GM23338 (cell line): Measurements from ENCODE around the gene TMEM245. TPM values are rescaled to one million over a fixed set of nuclear protein-coding genes. Genes with fewer than 3 reads are reported as not detected.

Experiments used
- ATAC-seq: fragments of 200-7000 bp; cut with Tn5 transposase; 3 replicates; pipeline ENCODE4 v1.9.1; 2020
- DNase-seq: peaks from one replicate; pipeline ENCODE4 v3.0.0-alpha.2; 2015; ENCODE audit warnings: low spot score
- H2AFZ ChIP-seq: fragments of 200-600 bp; sonication (generic); 2 replicates; pipeline ENCODE4 v1.8.0; 2016; ENCODE audit warnings: antibody characterized with exemption, mild to moderate bottlenecking, moderate library complexity
- H3F3A ChIP-seq: fragments of 200-600 bp; sonication (generic); replicated peaks from 2 replicates; pipeline ENCODE4 v1.8.0; 2017; ENCODE audit warnings: antibody characterized with exemption, mixed run types, low read depth
- H3K27ac ChIP-seq: fragments of 200-600 bp; sonication (generic); 2 replicates; pipeline ENCODE4 v1.6.1; 2016; ENCODE audit warnings: low read depth
- H3K27me3 ChIP-seq: fragments of 200-600 bp; sonication (generic); 2 replicates; pipeline ENCODE4 v1.8.0; 2016; ENCODE audit warnings: mild to moderate bottlenecking, mixed run types, moderate library complexity; ENCODE audit not compliant: insufficient read depth
- H3K36me3 ChIP-seq: fragments of 200-600 bp; sonication (generic); 2 replicates; pipeline ENCODE4 v1.8.0; 2016; ENCODE audit warnings: mild to moderate bottlenecking; ENCODE audit not compliant: insufficient read depth
- H3K4me1 ChIP-seq: fragments of 200-600 bp; sonication (generic); 2 replicates; pipeline ENCODE4 v1.8.0; 2016; ENCODE audit warnings: mild to moderate bottlenecking, moderate library complexity; ENCODE audit not compliant: insufficient read depth
- H3K4me2 ChIP-seq: fragments of 200-600 bp; sonication (generic); 2 replicates; pipeline ENCODE4 v1.7.1; 2017; ENCODE audit warnings: mixed run types
- H3K4me3 ChIP-seq: fragments of 200-600 bp; sonication (generic); 2 replicates; pipeline ENCODE4 v1.6.1; 2016; ENCODE audit warnings: mixed run types
- H3K79me2 ChIP-seq: fragments of 200-600 bp; sonication (generic); replicated peaks from 2 replicates; pipeline ENCODE4 v1.8.0; 2017; ENCODE audit warnings: mild to moderate bottlenecking; ENCODE audit not compliant: insufficient read depth
- H3K9me2 ChIP-seq: fragments of 200-600 bp; sonication (generic); 2 replicates; pipeline ENCODE4 v1.8.0; 2017; ENCODE audit not compliant: insufficient read depth
- H4K20me1 ChIP-seq: fragments of 200-600 bp; sonication (generic); replicated peaks from 2 replicates; pipeline ENCODE4 v1.8.0; 2017; ENCODE audit warnings: mild to moderate bottlenecking; ENCODE audit not compliant: insufficient read depth
- H3K27ac Mint-ChIP-seq: 2 replicates; pipeline ENCODE4 v1.8.0; 2020; ENCODE audit warnings: inconsistent platforms, mild to moderate bottlenecking, moderate library complexity, mixed read lengths
- H3K27me3 Mint-ChIP-seq: 3 replicates; pipeline ENCODE4 v1.8.0; 2022; ENCODE audit warnings: low read depth, mild to moderate bottlenecking, moderate library complexity, mixed read lengths, inconsistent platforms; ENCODE audit not compliant: insufficient read depth, poor library complexity
- H3K36me3 Mint-ChIP-seq: 3 replicates; pipeline ENCODE4 v1.8.0; 2021; ENCODE audit warnings: low read depth, mild to moderate bottlenecking, inconsistent platforms, moderate library complexity, mixed read lengths
- H3K4me1 Mint-ChIP-seq: 3 replicates; pipeline ENCODE4 v1.8.0; 2020; ENCODE audit warnings: mild to moderate bottlenecking, inconsistent platforms, mixed read lengths
- H3K4me3 Mint-ChIP-seq: 3 replicates; pipeline ENCODE4 v1.8.0; 2021; ENCODE audit warnings: moderate library complexity, mild to moderate bottlenecking, inconsistent platforms, mixed read lengths
- H3K9me3 Mint-ChIP-seq: 3 replicates; pipeline ENCODE4 v1.8.0; 2020; ENCODE audit warnings: moderate library complexity, mild to moderate bottlenecking, inconsistent platforms, mixed read lengths
- CREB1 ChIP-seq: fragments of 250-450 bp; sonication (Bioruptor Pico); IDR thresholded peaks from 2 replicates; pipeline ENCODE4 v1.5.0; 2020; ENCODE audit warnings: low read depth, mild to moderate bottlenecking, moderate library complexity
- EZH2 ChIP-seq: fragments of 200-600 bp; sonication (generic); IDR thresholded peaks from one replicate; pipeline ENCODE4 v1.8.0; 2017; ENCODE audit warnings: antibody characterized with exemption, mild to moderate bottlenecking, low read depth; ENCODE audit not compliant: unreplicated experiment
- EZH2phosphoT487 ChIP-seq: fragments of 200-600 bp; sonication (generic); IDR thresholded peaks from one replicate; pipeline ENCODE4 v1.8.1; 2018; ENCODE audit warnings: antibody characterized with exemption; ENCODE audit not compliant: unreplicated experiment
- JUNB ChIP-seq: IDR thresholded peaks from one replicate; pipeline ENCODE4 v1.6.1; 2016; ENCODE audit warnings: antibody characterized with exemption; ENCODE audit not compliant: unreplicated experiment
- POLR2AphosphoS5 ChIP-seq: IDR thresholded peaks from 2 replicates; pipeline ENCODE4 v1.6.1; 2016; ENCODE audit warnings: antibody characterized with exemption, low read depth
- STAT1 ChIP-seq: IDR thresholded peaks from one replicate; pipeline ENCODE4 v1.6.1; 2016; ENCODE audit warnings: antibody characterized with exemption; ENCODE audit not compliant: unreplicated experiment
- ZNF114 ChIP-seq: fragments of 250-450 bp; sonication (Bioruptor Pico); IDR thresholded peaks from 2 replicates; pipeline ENCODE4 v1.5.0; 2020; ENCODE audit warnings: mild to moderate bottlenecking, moderate library complexity
- ZNF331 ChIP-seq: fragments of 250-450 bp; sonication (Bioruptor Pico); IDR thresholded peaks from 2 replicates; pipeline ENCODE4 v1.5.0; 2020; ENCODE audit warnings: low read depth, mild to moderate bottlenecking, moderate library complexity
- polyA plus RNA-seq: library from polyadenylated mRNA; unstranded; fragments of >200 nt; fragmentation: Nextera tagmentation; extraction: Ambion mirVana; gene quantifications from 2 replicates; pipeline ENCODE4 v1.2.1, GENCODE V29; 2016
- total RNA-seq: library from RNA; depleted of rRNA; stranded (reverse); fragments of >200 nt; shearing (Covaris generic); gene quantifications from 2 replicates; pipeline ENCODE4 v1.2.3, GENCODE V29; 2014
- TF ChIP-seq, protein P1 (sequence below): fragments of 250-450 bp; sonication (Bioruptor Pico); IDR thresholded peaks from 2 replicates; pipeline ENCODE4 v1.5.0; 2020; ENCODE audit warnings: mild to moderate bottlenecking, moderate library complexity
- TF ChIP-seq, protein P2 (sequence below): IDR thresholded peaks from one replicate; pipeline ENCODE4 v1.6.1; 2018; ENCODE audit warnings: antibody characterized with exemption; ENCODE audit not compliant: unreplicated experiment
- TF ChIP-seq, protein P3 (sequence below), 2 experiments: fragments of 200-600 bp in 1 of 2; sonication (generic) in 1 of 2; conservative IDR thresholded peaks; 2 replicates each; pipeline versions ENCODE4 v1.5.1 to v1.6.1; 2016 to 2017; ENCODE audit warnings: antibody characterized with exemption in 2 of 2, low read depth in 2 of 2, mild to moderate bottlenecking in 2 of 2, moderate library complexity in 1 of 2

Gene TMEM245
- total and polyA plus RNA-seq, 2 experiments from 2014 or later, result 17.3 to 64.1 TPM

DNA sequence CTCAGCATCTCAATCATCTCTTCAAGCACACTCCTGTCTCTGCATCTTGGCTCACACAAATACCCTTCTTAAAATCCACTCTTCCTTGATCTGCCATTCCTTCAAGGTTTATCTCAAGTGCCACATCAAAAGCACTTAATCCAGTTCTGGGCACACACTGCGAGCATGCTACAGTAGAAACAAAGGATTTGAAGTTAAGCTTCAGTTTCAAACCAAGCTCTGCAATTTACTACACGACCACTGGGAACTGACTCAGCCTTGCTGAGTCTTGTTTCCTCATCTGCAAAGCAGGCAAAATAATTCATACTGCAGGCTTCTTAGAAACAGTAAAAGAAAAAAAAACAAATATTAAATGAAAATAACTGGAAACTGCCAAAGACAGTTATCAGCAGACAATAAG, 56.0 kb downstream of the TMEM245 start:
- ATAC-seq (no peak), DNase-seq (no peak)
- Histone ChIP-seq H3K4me1 (no peaks in the 10 kb centered on the region), H4K20me1 (peaks cover 5% of the 10 kb centered on the region; the same call in 1 of the 2 replicates), H3K27ac (no peak overlapping the region), H3K4me2 (no peak overlapping the region), H3K36me3 (peaks cover 49% of the 10 kb centered on the region), H3K4me3 (no peak overlapping the region), H3K79me2 (no peaks in the 10 kb centered on the region), H2AFZ (no peak overlapping the region), H3K27me3 (no peaks in the 10 kb centered on the region), H3K9me2 (no peaks in the 10 kb centered on the region), H3F3A (no peaks in the 10 kb centered on the region)
- Mint-ChIP-seq H3K27ac (peak overlapping the region; percentile 36; the same call in 1 of the 2 replicates), H3K4me1 (no peaks in the 10 kb centered on the region), H3K4me3 (no peak overlapping the region), H3K27me3 (peaks cover 2% of the 10 kb centered on the region), H3K9me3 (no peaks in the 10 kb centered on the region), H3K36me3 (peaks cover 43% of the 10 kb centered on the region)
- TF ChIP-seq ZNF114 (no peak), JUNB (no peak)

DNA sequence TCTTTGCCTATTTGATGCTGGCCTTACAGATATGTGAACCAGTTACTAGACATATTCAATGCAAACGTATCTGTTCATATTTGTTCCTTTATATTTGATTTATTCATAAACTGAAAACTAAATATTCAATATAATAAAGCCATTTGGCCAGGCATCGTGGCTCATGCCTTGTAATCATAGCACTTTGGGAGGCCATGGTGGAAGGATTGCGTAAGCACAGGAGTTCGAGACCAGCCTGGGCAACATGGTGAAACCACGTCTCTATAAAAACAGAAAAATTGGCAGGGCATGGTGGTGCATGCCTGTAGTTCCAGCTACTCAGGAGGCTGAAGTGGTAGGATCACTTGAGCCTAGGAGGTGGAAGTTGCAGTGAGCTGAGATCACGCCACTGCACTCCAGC, 57.2 kb downstream of the TMEM245 start:
- no peak overlapping the region for H3K27ac Mint-ChIP-seq
- no peaks in the 10 kb centered on the region for H3K9me3 Mint-ChIP-seq
- H3K4me3 Mint-ChIP-seq, result no peak overlapping the region
- ATAC-seq (no peak), DNase-seq (no peak)
- peaks cover 49% of the 10 kb centered on the region for H3K36me3 Mint-ChIP-seq
- no peaks in the 10 kb centered on the region for H3K4me1 Mint-ChIP-seq
- H3K27me3 Mint-ChIP-seq, result peaks cover 3% of the 10 kb centered on the region
- peaks cover 5% of the 10 kb centered on the region; the same call in 1 of the 2 replicates for H4K20me1 ChIP-seq
- no peaks in the 10 kb centered on the region for H3K4me1 ChIP-seq
- peaks cover 49% of the 10 kb centered on the region for H3K36me3 ChIP-seq
- no peaks in the 10 kb centered on the region for H3K27me3 ChIP-seq
- no peak overlapping the region for H3K4me2 ChIP-seq
- H3K27ac ChIP-seq, result no peak overlapping the region
- no peaks in the 10 kb centered on the region for H3F3A ChIP-seq
- H3K79me2 ChIP-seq, result no peaks in the 10 kb centered on the region
- H3K9me2 ChIP-seq, result no peaks in the 10 kb centered on the region
- no peak overlapping the region for H2AFZ ChIP-seq
- H3K4me3 ChIP-seq, result no peak overlapping the region
- TF ChIP-seq, protein P1, sequence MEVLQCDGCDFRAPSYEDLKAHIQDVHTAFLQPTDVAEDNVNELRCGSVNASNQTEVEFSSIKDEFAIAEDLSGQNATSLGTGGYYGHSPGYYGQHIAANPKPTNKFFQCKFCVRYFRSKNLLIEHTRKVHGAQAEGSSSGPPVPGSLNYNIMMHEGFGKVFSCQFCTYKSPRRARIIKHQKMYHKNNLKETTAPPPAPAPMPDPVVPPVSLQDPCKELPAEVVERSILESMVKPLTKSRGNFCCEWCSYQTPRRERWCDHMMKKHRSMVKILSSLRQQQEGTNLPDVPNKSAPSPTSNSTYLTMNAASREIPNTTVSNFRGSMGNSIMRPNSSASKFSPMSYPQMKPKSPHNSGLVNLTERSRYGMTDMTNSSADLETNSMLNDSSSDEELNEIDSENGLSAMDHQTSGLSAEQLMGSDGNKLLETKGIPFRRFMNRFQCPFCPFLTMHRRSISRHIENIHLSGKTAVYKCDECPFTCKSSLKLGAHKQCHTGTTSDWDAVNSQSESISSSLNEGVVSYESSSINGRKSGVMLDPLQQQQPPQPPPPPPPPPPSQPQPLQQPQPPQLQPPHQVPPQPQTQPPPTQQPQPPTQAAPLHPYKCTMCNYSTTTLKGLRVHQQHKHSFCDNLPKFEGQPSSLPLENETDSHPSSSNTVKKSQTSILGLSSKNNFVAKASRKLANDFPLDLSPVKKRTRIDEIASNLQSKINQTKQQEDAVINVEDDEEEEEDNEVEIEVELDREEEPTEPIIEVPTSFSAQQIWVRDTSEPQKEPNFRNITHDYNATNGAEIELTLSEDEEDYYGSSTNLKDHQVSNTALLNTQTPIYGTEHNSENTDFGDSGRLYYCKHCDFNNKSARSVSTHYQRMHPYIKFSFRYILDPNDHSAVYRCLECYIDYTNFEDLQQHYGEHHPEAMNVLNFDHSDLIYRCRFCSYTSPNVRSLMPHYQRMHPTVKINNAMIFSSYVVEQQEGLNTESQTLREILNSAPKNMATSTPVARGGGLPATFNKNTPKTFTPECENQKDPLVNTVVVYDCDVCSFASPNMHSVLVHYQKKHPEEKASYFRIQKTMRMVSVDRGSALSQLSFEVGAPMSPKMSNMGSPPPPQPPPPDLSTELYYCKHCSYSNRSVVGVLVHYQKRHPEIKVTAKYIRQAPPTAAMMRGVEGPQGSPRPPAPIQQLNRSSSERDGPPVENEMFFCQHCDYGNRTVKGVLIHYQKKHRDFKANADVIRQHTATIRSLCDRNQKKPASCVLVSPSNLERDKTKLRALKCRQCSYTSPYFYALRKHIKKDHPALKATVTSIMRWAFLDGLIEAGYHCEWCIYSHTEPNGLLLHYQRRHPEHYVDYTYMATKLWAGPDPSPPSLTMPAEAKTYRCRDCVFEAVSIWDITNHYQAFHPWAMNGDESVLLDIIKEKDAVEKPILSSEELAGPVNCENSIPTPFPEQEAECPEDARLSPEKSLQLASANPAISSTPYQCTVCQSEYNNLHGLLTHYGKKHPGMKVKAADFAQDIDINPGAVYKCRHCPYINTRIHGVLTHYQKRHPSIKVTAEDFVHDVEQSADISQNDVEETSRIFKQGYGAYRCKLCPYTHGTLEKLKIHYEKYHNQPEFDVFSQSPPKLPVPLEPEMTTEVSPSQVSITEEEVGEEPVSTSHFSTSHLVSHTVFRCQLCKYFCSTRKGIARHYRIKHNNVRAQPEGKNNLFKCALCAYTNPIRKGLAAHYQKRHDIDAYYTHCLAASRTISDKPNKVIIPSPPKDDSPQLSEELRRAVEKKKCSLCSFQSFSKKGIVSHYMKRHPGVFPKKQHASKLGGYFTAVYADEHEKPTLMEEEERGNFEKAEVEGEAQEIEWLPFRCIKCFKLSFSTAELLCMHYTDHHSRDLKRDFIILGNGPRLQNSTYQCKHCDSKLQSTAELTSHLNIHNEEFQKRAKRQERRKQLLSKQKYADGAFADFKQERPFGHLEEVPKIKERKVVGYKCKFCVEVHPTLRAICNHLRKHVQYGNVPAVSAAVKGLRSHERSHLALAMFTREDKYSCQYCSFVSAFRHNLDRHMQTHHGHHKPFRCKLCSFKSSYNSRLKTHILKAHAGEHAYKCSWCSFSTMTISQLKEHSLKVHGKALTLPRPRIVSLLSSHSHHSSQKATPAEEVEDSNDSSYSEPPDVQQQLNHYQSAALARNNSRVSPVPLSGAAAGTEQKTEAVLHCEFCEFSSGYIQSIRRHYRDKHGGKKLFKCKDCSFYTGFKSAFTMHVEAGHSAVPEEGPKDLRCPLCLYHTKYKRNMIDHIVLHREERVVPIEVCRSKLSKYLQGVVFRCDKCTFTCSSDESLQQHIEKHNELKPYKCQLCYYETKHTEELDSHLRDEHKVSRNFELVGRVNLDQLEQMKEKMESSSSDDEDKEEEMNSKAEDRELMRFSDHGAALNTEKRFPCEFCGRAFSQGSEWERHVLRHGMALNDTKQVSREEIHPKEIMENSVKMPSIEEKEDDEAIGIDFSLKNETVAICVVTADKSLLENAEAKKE (CRISPR knock-in tag), result no peak
- TF ChIP-seq JUNB (no peak), ZNF114 (no peak), EZH2phosphoT487 (no peak), STAT1 (no peak), EZH2 (no peak), ZNF331 (CRISPR knock-in tag) (no peak), POLR2AphosphoS5 (no peak), CREB1 (CRISPR knock-in tag) (no peak)
- TF ChIP-seq, protein P2, sequence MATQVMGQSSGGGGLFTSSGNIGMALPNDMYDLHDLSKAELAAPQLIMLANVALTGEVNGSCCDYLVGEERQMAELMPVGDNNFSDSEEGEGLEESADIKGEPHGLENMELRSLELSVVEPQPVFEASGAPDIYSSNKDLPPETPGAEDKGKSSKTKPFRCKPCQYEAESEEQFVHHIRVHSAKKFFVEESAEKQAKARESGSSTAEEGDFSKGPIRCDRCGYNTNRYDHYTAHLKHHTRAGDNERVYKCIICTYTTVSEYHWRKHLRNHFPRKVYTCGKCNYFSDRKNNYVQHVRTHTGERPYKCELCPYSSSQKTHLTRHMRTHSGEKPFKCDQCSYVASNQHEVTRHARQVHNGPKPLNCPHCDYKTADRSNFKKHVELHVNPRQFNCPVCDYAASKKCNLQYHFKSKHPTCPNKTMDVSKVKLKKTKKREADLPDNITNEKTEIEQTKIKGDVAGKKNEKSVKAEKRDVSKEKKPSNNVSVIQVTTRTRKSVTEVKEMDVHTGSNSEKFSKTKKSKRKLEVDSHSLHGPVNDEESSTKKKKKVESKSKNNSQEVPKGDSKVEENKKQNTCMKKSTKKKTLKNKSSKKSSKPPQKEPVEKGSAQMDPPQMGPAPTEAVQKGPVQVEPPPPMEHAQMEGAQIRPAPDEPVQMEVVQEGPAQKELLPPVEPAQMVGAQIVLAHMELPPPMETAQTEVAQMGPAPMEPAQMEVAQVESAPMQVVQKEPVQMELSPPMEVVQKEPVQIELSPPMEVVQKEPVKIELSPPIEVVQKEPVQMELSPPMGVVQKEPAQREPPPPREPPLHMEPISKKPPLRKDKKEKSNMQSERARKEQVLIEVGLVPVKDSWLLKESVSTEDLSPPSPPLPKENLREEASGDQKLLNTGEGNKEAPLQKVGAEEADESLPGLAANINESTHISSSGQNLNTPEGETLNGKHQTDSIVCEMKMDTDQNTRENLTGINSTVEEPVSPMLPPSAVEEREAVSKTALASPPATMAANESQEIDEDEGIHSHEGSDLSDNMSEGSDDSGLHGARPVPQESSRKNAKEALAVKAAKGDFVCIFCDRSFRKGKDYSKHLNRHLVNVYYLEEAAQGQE, result no peak
- TF ChIP-seq, protein P3, sequence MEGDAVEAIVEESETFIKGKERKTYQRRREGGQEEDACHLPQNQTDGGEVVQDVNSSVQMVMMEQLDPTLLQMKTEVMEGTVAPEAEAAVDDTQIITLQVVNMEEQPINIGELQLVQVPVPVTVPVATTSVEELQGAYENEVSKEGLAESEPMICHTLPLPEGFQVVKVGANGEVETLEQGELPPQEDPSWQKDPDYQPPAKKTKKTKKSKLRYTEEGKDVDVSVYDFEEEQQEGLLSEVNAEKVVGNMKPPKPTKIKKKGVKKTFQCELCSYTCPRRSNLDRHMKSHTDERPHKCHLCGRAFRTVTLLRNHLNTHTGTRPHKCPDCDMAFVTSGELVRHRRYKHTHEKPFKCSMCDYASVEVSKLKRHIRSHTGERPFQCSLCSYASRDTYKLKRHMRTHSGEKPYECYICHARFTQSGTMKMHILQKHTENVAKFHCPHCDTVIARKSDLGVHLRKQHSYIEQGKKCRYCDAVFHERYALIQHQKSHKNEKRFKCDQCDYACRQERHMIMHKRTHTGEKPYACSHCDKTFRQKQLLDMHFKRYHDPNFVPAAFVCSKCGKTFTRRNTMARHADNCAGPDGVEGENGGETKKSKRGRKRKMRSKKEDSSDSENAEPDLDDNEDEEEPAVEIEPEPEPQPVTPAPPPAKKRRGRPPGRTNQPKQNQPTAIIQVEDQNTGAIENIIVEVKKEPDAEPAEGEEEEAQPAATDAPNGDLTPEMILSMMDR (conservative IDR thresholded peaks at IDR 0.05; ENCODE audit: low read depth in 2 of 2), result no peak
